GM19043 (cell line): Measurements from ENCODE around the gene GARIN5B.
A peak's percentile ranks its signal among the peaks of the same experiment; 100 is the strongest.

ENCODE experiments used
- ATAC-seq: cut with Tn5 transposase; IDR thresholded peaks from one replicate; pipeline ENCODE4 v1.9.1; 2021; ENCODE audit warnings: low read depth; ENCODE audit not compliant: unreplicated experiment

The GARIN5B gene

GRCh38 chr19:55352549-55353145 lies 10.4 kb downstream of the GARIN5B start:
- no peak for ATAC-seq

GRCh38 chr19:55352040-55352439 lies 11.0 kb downstream of the GARIN5B start:
- no peak for ATAC-seq

GRCh38 chr19:55350620-55351315 lies 12.3 kb downstream of the GARIN5B start:
- no peak for ATAC-seq

GRCh38 chr19:55348317-55349034 lies 14.6 kb downstream of the GARIN5B start:
- ATAC-seq, result no peak

- no peak for ATAC-seq
Observed at GRCh38 chr19:55347442-55348009, 15.5 kb downstream of the GARIN5B start.

GRCh38 chr19:55346725-55347441 lies 16.2 kb downstream of the GARIN5B start:
- no peak for ATAC-seq

GRCh38 chr19:55345818-55346724 lies 17.0 kb downstream of the GARIN5B start:
- no peak for ATAC-seq

GRCh38 chr19:55345101-55345817 lies 17.8 kb downstream of the GARIN5B start:
- no peak for ATAC-seq

GRCh38 chr19:55344444-55344843 lies 18.6 kb downstream of the GARIN5B start:
- no peak for ATAC-seq

GRCh38 chr19:55341595-55342531 lies 21.2 kb downstream of the GARIN5B start:
- no peak for ATAC-seq

GRCh38 chr19:55341171-55341588 lies 21.9 kb downstream of the GARIN5B start:
- no peak for ATAC-seq

GRCh38 chr19:55340784-55341147 lies 22.3 kb downstream of the GARIN5B start:
- ATAC-seq, result no peak

GRCh38 chr19:55339889-55340783 lies 22.9 kb downstream of the GARIN5B start:
- no peak for ATAC-seq

GRCh38 chr19:55339105-55339888 lies 23.8 kb downstream of the GARIN5B start, which contains the start of gene KMT5C:
Gene KMT5C, plus strand, starts transcription at chr19:55339876. Its CDS starts 2,061 bp downstream, at chr19:55341937.
- ATAC-seq, result peak; percentile 83

GRCh38 chr19:55336101-55336500 lies 27.0 kb downstream of the GARIN5B start:
- no peak for ATAC-seq

- ATAC-seq, result no peak
Observed at GRCh38 chr19:55333870-55334269, 29.2 kb downstream of the GARIN5B start.
